OCI-LY1 (cell line): ENCODE measurements around the gene ANKRD66.

Experiments
- H2AFZ ChIP-seq: fragments of 200-600 bp; sonication (generic), shearing (Covaris generic); 2 replicates; pipeline ENCODE4 v1.6.0; 2014; ENCODE audit warnings: antibody characterized with exemption, mild to moderate bottlenecking, low read length
- H3F3A ChIP-seq: fragments of 200-600 bp; sonication (generic), shearing (Covaris generic); 2 replicates; pipeline ENCODE4 v1.6.0; 2014; ENCODE audit warnings: mild to moderate bottlenecking, antibody characterized with exemption, low read length, moderate library complexity; ENCODE audit not compliant: insufficient read depth
- H3K27ac ChIP-seq: fragments of 200-600 bp; sonication (generic); 2 replicates; pipeline ENCODE4 v1.5.1; 2014; ENCODE audit warnings: low read length, mixed run types, mild to moderate bottlenecking, low read depth; ENCODE audit not compliant: poor library complexity, severe bottlenecking
- H3K27me3 ChIP-seq: fragments of 200-600 bp; sonication (generic); 2 replicates; pipeline ENCODE4 v1.6.0; 2014; ENCODE audit warnings: antibody characterized with exemption, mild to moderate bottlenecking, low read length, moderate library complexity; ENCODE audit not compliant: insufficient read depth
- H3K36me3 ChIP-seq: fragments of 200-600 bp; sonication (generic); 2 replicates; pipeline ENCODE4 v1.6.1; 2014; ENCODE audit warnings: mild to moderate bottlenecking, antibody characterized with exemption, low read length, moderate library complexity, mixed read lengths; ENCODE audit not compliant: insufficient read depth
- H3K4me1 ChIP-seq: fragments of 200-600 bp; sonication (generic); 2 replicates; pipeline ENCODE4 v1.5.1; 2014; ENCODE audit warnings: mild to moderate bottlenecking, low read length, moderate library complexity; ENCODE audit not compliant: insufficient read depth, severe bottlenecking
- H3K4me2 ChIP-seq: fragments of 200-600 bp; sonication (generic), shearing (Covaris generic); 2 replicates; pipeline ENCODE4 v1.6.1; 2014; ENCODE audit warnings: low read length
- H3K4me3 ChIP-seq: fragments of 200-600 bp; sonication (generic); 2 replicates; pipeline ENCODE4 v1.5.1; 2014; ENCODE audit warnings: low read length, low read depth, mild to moderate bottlenecking, mixed read lengths; ENCODE audit not compliant: poor library complexity, severe bottlenecking
- H3K79me2 ChIP-seq: fragments of 200-600 bp; shearing (Covaris generic); 2 replicates; pipeline ENCODE4 v1.6.1; 2016; ENCODE audit warnings: mixed run types, low read length, mixed read lengths; ENCODE audit not compliant: insufficient read depth
- H3K9ac ChIP-seq: fragments of 200-600 bp; sonication (generic), shearing (Covaris generic); 2 replicates; pipeline ENCODE4 v1.6.1; 2014; ENCODE audit warnings: mild to moderate bottlenecking, low read length, mixed read lengths
- H3K9me2 ChIP-seq: fragments of 200-600 bp; sonication (generic), shearing (Covaris generic); 2 replicates; pipeline ENCODE4 v1.6.1; 2014; ENCODE audit warnings: low read depth, mild to moderate bottlenecking, low read length, mixed read lengths
- H3K9me3 ChIP-seq: fragments of 200-600 bp; shearing (Covaris generic); 2 replicates; pipeline ENCODE4 v1.6.1; 2014; ENCODE audit warnings: low read length, mixed read lengths
- H4K20me1 ChIP-seq: fragments of 200-600 bp; sonication (generic), shearing (Covaris generic); 2 replicates; pipeline ENCODE4 v1.6.0; 2016; ENCODE audit warnings: mild to moderate bottlenecking, low read length; ENCODE audit not compliant: insufficient read depth
- CTCF ChIP-seq: fragments of 200-600 bp; sonication (generic), shearing (Covaris generic); IDR thresholded peaks from 2 replicates; pipeline ENCODE4 v1.5.1; 2017; ENCODE audit warnings: mild to moderate bottlenecking, antibody characterized with exemption, low read length, moderate library complexity, mixed read lengths
- EZH2 ChIP-seq: fragments of 200-600 bp; sonication (generic), shearing (Covaris generic); IDR thresholded peaks from 2 replicates; pipeline ENCODE4 v1.8.0; 2017; ENCODE audit warnings: borderline replicate concordance, mixed run types, mild to moderate bottlenecking, antibody characterized with exemption, low read length, moderate library complexity, mixed read lengths

Gene ANKRD66

GRCh38 chr6:46735720-46736031, 11.1 kb upstream of the ANKRD66 start:
- no peaks in the 10 kb centered on the region for H4K20me1 ChIP-seq
- H3K79me2 ChIP-seq: no peaks in the 10 kb centered on the region
- H3K27me3 ChIP-seq: 0 out of 2 replicates have a peak, but pooled peaks cover 5% of the 10 kb centered on the region
- no peak overlapping the region for H2AFZ ChIP-seq
- no peaks in the 10 kb centered on the region for H3F3A ChIP-seq
- H3K4me1 ChIP-seq: no peaks in the 10 kb centered on the region
- H3K27ac ChIP-seq: no peak overlapping the region
- no peak overlapping the region for H3K4me3 ChIP-seq
- TF ChIP-seq EZH2: no peak
- no peak for TF ChIP-seq CTCF
- H3K4me2 ChIP-seq: no peak overlapping the region
- H3K36me3 ChIP-seq: no peaks in the 10 kb centered on the region
- no peak overlapping the region for H3K9ac ChIP-seq
- no peaks in the 10 kb centered on the region for H3K9me3 ChIP-seq
- no peaks in the 10 kb centered on the region for H3K9me2 ChIP-seq

GRCh38 chr6:46736906-46737305, 9.8 kb upstream of the ANKRD66 start:
- Histone ChIP-seq H3K9ac (no peak overlapping the region), H3K9me3 (no peaks in the 10 kb centered on the region), H3K4me3 (no peak overlapping the region), H3K9me2 (no peaks in the 10 kb centered on the region), H3K4me1 (no peaks in the 10 kb centered on the region), H2AFZ (no peak overlapping the region), H3K4me2 (no peak overlapping the region), H3F3A (no peaks in the 10 kb centered on the region), H3K36me3 (no peaks in the 10 kb centered on the region), H3K27me3 (0 out of 2 replicates have a peak, but pooled peaks cover 5% of the 10 kb centered on the region), H3K79me2 (no peaks in the 10 kb centered on the region), H3K27ac (no peak overlapping the region), H4K20me1 (no peaks in the 10 kb centered on the region)
- TF ChIP-seq CTCF (no peak), EZH2 (no peak)

- Histone ChIP-seq H3K4me3 (no peak overlapping the region), H3K9ac (no peak overlapping the region), H3K36me3 (no peaks in the 10 kb centered on the region), H3K79me2 (no peaks in the 10 kb centered on the region), H3K4me1 (no peaks in the 10 kb centered on the region), H3F3A (no peaks in the 10 kb centered on the region), H4K20me1 (no peaks in the 10 kb centered on the region), H3K9me2 (no peaks in the 10 kb centered on the region), H3K4me2 (no peak overlapping the region), H3K27ac (no peak overlapping the region), H3K27me3 (no peaks in the 10 kb centered on the region), H2AFZ (no peak overlapping the region), H3K9me3 (no peaks in the 10 kb centered on the region)
- TF ChIP-seq CTCF: no peak
- no peak for TF ChIP-seq EZH2
These were observed 5.3 kb upstream of the ANKRD66 start for GRCh38 chr6:46741482-46741881.
